ENCODE measurements around the gene ENHO. TPM values are rescaled to one million over a fixed set of nuclear protein-coding genes. Genes with fewer than 3 reads are reported as not detected.

Gene ENHO
- total and polyA plus RNA-seq, 10 of the 15 experiments (the other 5 are each of a cell fraction or from before 2014, with no cell fraction given), result not detected

DNA sequence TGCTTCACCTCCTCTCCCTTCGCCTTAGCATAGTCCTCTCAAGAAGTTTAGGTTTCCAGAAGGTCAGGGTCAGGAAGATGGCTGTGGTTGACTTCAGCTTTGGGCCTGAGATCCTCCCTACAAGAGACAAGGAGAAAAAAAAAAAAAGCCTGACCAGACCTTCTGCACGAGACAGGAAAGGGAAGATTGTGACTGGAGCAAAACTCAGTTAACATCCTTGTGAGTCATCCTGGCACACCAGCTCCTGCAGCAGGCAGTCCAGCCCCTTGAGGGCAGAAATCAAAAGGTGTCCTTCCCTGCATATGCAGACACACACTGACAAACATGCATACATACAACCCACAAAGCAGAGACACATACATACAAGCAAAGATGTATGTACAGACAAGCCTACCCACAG is 18.0 kb upstream of the ENHO start:
- Histone ChIP-seq H3K4me2 (ENCODE audit: control insufficient read depth, insufficient read depth) (no peak overlapping the region), H3K36me3 (ENCODE audit: control insufficient read depth in 2 of 2, insufficient read depth in 2 of 2, low read length in 1 of 2) (no peaks in the 10 kb centered on the region), H3K4me1 (ENCODE audit: control insufficient read depth, insufficient read depth, low read length) (no peaks in the 10 kb centered on the region), H3K9ac (ENCODE audit: control insufficient read depth, insufficient read depth, low read length) (no peak overlapping the region), H3K4me3 (no peak overlapping the region), H3K27me3 (replicated peaks in 1 of 2; ENCODE audit: control insufficient read depth in 2 of 2, insufficient read depth in 2 of 2, low read length in 1 of 2) (peaks cover 9 to 13% of the 10 kb centered on the region in 2 experiments), H3K79me2 (ENCODE audit: control insufficient read depth, insufficient read depth, low read length) (no peaks in the 10 kb centered on the region), H4K20me1 (ENCODE audit: control insufficient read depth, insufficient read depth) (no peaks in the 10 kb centered on the region), H2AFZ (ENCODE audit: control insufficient read depth, low read depth, low read length) (no peak overlapping the region), H3K27ac (ENCODE audit: control insufficient read depth, insufficient read depth) (no peak overlapping the region), H3K9me3 (replicated peaks; ENCODE audit: control insufficient read depth, insufficient read depth, low read length) (no peaks in the 10 kb centered on the region; the same call in 2 of the 3 replicates)
- ChIA-PET SMC1A (ENCODE audit: uncharacterized antibody, unreplicated experiment) (no interaction called here), CTCF (no interaction called here), POLR2A (no interaction called here), RAD21 (ENCODE audit: unreplicated experiment) (no interaction called here)
- intact Hi-C loops (cut with micrococcal nuclease; ENCODE audit: unreplicated experiment) (no loop called here), in situ Hi-C loops (cut with MboI) (no loop called here)
- FAIRE-seq (no peak), ATAC-seq (no peak), DNase-seq (ENCODE audit: low read depth, low spot score) (no peak)
- TF ChIP-seq ZNF207 (IDR thresholded peaks at IDR 0.05; ENCODE audit: borderline replicate concordance) (no peak), CHD4 (IDR thresholded peaks at IDR 0.05) (no peak), SUPT20H (IDR thresholded peaks at IDR 0.05; ENCODE audit: borderline replicate concordance, control insufficient read depth, low read depth, low read length) (no peak), SMAD5 (IDR thresholded peaks at IDR 0.05; ENCODE audit: low read depth) (no peak), TBL1XR1 (IDR thresholded peaks at IDR 0.05; ENCODE audit: low read depth, low read length) (no peak), ETV6 (conservative IDR thresholded peaks at IDR 0.05 in 1 of 2, IDR thresholded peaks at IDR 0.05 in 1 of 2; ENCODE audit: borderline replicate concordance in 1 of 2, low read depth in 1 of 2) (no peak), RB1 (IDR thresholded peaks at IDR 0.05; ENCODE audit: borderline replicate concordance) (no peak), FOXK2 (IDR thresholded peaks at IDR 0.05) (no peak), WRNIP1 (IDR thresholded peaks at IDR 0.05; ENCODE audit: borderline replicate concordance, low read depth, low read length) (no peak), SPI1 (IDR thresholded peaks at IDR 0.05; ENCODE audit: borderline replicate concordance, insufficient read depth, low read depth, low read length) (no peak), POU2F2 (IDR thresholded peaks at IDR 0.05; ENCODE audit: borderline replicate concordance, low read depth, low read length) (no peak), FOXM1 (IDR thresholded peaks at IDR 0.05; ENCODE audit: low read depth, low read length) (no peak), RCOR1 (conservative IDR thresholded peaks at IDR 0.05; ENCODE audit: low read depth, low read length) (no peak), BRCA1 (IDR thresholded peaks at IDR 0.05; ENCODE audit: low read depth, low read length) (no peak)
- TF ChIP-seq, protein P1, sequence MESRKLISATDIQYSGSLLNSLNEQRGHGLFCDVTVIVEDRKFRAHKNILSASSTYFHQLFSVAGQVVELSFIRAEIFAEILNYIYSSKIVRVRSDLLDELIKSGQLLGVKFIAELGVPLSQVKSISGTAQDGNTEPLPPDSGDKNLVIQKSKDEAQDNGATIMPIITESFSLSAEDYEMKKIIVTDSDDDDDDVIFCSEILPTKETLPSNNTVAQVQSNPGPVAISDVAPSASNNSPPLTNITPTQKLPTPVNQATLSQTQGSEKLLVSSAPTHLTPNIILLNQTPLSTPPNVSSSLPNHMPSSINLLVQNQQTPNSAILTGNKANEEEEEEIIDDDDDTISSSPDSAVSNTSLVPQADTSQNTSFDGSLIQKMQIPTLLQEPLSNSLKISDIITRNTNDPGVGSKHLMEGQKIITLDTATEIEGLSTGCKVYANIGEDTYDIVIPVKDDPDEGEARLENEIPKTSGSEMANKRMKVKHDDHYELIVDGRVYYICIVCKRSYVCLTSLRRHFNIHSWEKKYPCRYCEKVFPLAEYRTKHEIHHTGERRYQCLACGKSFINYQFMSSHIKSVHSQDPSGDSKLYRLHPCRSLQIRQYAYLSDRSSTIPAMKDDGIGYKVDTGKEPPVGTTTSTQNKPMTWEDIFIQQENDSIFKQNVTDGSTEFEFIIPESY (IDR thresholded peaks at IDR 0.05), result no peak
- TF ChIP-seq, protein P2, sequence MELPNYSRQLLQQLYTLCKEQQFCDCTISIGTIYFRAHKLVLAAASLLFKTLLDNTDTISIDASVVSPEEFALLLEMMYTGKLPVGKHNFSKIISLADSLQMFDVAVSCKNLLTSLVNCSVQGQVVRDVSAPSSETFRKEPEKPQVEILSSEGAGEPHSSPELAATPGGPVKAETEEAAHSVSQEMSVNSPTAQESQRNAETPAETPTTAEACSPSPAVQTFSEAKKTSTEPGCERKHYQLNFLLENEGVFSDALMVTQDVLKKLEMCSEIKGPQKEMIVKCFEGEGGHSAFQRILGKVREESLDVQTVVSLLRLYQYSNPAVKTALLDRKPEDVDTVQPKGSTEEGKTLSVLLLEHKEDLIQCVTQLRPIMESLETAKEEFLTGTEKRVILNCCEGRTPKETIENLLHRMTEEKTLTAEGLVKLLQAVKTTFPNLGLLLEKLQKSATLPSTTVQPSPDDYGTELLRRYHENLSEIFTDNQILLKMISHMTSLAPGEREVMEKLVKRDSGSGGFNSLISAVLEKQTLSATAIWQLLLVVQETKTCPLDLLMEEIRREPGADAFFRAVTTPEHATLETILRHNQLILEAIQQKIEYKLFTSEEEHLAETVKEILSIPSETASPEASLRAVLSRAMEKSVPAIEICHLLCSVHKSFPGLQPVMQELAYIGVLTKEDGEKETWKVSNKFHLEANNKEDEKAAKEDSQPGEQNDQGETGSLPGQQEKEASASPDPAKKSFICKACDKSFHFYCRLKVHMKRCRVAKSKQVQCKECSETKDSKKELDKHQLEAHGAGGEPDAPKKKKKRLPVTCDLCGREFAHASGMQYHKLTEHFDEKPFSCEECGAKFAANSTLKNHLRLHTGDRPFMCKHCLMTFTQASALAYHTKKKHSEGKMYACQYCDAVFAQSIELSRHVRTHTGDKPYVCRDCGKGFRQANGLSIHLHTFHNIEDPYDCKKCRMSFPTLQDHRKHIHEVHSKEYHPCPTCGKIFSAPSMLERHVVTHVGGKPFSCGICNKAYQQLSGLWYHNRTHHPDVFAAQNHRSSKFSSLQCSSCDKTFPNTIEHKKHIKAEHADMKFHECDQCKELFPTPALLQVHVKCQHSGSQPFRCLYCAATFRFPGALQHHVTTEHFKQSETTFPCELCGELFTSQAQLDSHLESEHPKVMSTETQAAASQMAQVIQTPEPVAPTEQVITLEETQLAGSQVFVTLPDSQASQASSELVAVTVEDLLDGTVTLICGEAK (IDR thresholded peaks at IDR 0.05; ENCODE audit: borderline replicate concordance), result no peak
- no TSS peak for BruUV-seq (replicated peaks)
- 42% methylated on average over 2 of the region's 2 CpGs for WGBS (ENCODE audit: insufficient coverage, insufficient replicate concordance, low lambda C conversion rate, missing lambda C conversion rate)

Measured in GM12878 (cell line).